ENCODE measurements around the gene LBX2.
"Not testable (repeated sequence)": the region's sequence is repeated elsewhere in the genome, so short reads cannot be mapped to it uniquely, and the experiment has no call there.

Gene LBX2

DNA sequence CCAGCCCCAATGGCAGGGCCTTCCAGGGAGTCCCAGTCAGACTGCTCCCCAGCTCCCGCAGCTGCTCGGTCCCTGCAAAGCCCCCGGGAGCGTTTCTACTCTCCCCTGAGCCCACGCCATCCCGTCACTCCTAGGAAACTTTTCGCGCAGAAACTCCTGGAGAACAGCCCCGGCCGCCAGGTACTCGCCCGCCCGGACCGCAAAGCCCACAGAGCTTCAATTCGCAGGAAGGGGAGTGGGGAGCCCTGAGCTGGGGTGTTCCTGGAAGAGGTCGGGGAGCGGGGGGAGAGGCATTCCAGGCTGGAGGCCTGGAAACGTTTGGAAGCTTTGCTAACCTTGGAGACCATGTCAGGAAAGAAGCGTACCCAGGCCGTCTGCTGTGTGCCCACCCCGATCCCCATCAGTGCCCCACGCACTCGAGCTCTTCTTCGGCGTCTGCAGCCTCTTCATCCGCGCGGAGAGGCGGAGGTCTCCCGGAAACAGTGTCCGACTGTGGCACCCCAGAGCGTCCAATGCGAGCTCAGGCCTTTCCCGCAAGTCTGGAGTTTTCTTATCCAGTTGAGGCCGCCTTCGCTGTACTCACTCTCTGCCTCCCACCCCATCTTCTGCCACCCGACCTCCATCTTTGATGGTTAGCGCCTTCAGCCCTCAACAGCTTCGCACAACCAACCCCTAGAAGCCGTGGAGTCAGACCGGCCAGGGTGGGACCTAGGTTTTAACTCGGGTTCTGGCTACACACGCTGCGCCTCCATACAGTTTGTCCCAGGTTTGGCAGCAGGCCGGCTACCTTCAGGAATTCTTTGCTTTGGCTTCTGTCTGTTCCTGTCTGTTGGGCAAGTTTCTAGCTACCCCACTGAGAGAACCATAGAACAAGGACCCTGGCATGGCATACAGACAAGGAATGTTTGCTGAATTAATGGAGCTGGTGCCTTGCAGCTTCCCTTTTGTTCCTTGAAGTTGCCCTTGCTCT, 4.4 kb upstream of the LBX2 start:
- no peak for DNase-seq (ENCODE audit: low read depth in 2 of 2)

DNA sequence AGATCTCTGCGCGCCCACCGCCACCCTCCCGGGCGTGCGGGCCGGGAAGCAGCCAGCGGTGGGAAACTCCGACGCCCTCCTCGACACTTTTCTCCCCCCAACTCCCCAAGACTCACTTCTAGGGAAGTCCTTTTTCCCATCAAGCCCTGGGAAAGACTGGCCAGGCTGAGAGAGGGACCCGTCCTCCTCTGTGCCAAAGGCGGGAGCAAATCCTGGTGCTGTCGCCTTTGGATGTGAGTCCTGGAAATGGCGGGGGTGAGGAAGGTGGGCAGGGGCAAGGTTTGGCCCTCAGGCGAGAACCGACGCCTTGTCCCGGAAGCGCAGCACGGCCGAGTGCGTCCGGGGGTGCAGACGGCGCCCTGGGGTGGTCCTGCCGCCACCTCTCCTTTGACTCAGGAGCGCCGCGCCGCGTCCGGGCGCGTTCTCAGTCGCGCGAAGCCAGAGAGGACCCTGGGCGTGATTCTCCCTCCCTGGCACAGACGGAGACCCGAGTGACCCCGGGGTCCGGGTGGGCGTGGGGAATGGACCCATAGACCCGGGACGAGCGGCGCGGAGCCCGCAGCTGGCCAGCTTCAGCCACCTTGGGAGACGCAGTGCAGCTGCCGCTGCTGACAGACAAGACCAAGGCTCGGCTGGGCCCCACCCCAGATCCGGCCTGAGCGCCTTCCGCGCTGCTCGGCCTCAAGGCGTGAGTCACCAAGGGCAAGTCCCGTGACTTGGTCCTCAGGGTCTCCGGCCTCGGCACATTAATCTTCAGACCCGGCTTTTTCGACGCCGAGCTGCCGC, 3.5 kb upstream of the LBX2 start:
- no peak for DNase-seq (ENCODE audit: low read depth in 2 of 2)

DNA sequence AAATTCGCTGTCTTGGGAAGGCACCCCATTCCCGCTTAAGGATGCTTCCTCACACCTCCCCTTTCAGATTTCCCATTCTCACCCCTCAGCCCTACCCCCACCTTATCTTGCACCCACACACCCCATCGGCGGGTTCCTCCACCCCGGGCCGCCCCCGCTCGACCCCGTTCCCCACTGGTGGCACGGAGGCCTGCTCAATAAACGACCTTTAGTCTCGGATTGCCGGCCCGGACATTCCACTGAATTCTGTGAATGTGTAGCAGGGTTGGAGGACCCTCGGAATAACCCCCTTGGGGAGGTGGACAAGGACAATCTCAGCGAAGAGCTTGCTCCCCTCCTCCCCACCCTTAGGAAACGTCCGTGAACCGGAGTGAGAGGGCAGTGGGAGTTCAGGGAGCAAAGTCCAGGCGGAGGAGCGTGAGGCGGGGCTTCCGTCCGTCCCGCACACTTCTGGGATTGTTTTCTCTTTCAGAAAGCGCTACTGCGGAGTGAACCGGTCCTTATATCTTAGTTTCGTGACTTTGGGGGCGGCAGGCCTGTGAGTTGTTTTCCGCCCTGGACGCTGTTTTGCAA, 2.8 kb upstream of the LBX2 start:
- DNase-seq (ENCODE audit: low read depth in 2 of 2), result no peak

DNA sequence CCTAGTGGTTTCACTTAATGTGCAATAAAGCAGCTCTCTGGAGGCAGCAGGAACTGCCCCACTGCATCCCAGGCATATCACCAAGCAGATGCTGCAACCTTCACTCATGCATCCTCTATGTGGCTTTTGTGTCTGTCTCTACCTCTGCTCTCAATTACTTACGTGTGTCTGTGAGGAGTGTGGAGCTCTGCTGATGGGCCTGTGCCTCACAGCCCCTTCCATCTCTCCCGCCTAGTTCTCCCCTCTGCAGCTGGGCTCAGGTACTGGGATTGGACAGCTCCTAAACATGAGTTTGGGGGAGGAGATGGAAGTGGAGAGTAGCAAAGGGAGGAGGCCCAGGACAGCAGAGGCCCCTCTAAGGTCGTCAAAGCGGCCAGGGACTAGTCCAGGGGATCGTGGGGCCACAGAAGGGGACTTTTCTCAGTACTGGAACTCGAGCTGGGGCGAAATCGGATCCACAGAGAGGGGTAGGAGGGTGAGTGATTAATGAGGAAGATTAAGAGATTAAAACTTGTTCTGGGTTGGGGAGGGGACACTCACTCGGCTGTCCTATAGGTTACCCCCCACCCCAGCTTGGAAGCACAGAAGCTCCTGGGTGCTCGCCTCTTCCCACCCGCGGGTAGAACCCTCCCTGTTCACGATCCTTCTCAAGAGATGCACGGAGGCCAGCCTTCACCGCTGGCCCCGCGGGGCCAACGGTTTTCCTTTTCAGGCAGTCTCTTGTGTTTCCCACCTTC, 2.1 kb upstream of the LBX2 start:
- no peak for DNase-seq (ENCODE audit: low read depth in 2 of 2)

DNA sequence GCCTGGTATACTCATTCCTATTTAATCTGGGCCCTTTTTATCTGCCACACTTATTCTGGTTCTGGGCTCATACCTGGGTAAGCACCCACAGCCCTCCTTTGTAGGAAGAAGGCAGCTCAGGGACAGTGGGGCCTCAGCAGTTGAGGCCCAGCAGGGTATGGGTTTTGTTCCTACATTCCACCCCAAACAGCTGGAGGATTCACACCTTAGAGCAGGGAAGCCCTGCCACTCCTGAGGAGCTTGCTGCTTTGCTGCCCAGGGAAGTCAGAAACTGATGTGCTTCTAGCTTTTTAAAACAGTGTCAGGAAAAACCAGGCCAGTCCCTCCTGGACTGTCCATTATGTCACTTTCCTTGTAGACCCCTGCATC, 1.2 kb upstream of the LBX2 start:
- DNase-seq (ENCODE audit: low read depth in 2 of 2), result no peak

DNA sequence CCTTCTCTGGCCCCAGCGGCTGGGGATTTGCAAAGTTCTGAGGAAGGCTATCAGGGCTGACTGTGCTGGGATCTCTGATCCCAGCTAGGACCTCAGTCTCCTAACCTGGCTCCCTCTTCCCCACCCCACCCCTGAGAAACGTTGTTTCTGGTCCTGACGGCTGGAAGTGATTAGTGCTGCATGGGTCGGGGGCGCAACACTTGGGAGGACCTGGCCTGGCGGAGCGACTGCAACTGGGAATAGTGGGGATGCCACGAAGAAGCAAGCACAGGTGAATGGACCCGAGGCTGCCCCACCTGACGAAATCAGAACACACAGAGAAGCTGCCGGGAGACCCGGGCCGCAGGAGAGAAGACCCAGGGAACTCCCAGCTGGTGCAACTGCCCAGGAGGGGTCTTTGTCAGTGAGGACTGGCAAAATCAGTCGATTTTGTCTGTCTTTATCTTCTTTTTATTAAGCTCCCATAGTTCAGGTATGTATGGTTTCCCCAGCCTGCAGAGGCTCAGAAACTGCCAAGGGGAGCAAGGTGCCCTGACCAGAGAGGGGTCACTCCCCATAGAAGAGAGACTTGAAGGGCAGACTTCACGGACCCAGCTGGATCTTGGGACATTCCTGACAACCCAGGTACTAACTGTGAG, 656 bp upstream of the LBX2 start:
- DNase-seq (ENCODE audit: low read depth in 2 of 2), result no peak

DNA sequence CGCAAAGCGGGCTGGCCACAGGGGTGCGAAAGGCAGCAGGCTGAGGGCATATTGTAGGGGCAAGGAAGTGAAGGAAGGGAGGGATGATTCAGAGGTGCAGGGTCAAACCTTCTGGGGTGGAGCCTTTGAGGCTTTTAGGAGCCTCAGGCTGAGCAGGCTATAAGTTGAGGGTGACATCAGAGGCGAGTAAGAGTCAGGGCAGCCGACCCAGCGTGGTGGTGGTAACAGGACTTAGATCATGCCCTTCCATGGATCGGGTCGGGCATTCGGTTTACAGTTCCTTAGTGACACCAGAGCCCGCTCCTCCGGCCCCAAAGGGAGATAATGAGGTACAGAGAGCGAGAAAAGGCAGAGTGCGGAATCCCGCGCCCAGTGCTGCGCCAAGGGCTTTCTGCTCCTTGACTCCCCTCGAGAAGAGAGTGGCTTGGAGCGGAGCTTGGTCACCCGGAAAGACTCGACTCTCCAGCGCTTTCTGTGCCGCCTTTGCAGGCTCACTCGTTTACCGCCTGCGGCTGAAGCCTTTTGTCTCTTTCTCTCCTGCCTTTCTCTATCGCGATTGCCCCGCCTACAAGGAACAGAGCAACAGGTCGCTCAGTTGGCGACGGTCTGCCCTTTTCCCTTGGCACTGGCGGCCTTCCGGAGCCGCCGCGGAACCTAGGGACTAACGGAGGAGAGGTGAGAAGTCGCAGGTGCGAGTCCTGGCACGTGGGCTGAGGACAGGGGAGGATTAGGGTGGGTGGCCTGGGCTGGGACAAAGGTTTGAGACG, 720 bp downstream of the LBX2 start:
- no peak for DNase-seq (ENCODE audit: low read depth in 2 of 2)

DNA sequence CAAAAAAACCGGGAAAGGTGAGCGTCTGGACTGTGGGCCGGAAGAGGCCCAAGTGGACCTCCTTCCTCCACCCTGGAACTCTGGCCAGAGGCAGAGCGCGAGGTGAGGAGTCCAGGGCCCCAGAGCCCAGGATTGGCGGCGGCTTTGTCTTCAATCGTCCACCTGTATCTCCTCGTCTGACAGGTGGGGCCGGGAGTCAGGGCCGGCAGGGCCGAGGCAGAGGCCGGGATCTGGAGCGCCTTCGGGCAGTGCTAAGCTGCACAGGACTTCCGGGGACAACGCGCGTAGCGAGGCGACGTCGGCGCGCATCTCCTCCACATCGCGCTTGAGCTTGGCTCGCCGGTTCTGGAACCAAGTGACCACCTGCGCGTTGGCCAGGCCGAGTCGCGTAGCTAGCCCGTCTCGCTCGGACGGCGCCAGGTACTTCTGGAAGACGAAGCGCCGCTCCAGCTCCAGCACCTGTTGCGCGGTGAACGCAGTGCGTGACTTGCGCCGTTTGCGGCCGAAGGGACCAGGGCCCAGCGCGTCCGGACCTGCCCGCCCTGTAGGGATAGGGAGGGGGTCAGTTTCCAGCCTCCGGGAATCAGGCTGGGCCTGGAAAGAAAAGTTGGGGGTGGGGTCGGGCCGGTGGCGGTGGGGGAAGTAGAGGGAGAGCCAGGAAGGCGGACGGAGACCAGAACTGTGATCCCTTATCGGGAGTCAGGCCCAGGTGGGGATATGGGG, 1.5 kb downstream of the LBX2 start:
- DNase-seq (ENCODE audit: low read depth in 2 of 2), result no peak

DNA sequence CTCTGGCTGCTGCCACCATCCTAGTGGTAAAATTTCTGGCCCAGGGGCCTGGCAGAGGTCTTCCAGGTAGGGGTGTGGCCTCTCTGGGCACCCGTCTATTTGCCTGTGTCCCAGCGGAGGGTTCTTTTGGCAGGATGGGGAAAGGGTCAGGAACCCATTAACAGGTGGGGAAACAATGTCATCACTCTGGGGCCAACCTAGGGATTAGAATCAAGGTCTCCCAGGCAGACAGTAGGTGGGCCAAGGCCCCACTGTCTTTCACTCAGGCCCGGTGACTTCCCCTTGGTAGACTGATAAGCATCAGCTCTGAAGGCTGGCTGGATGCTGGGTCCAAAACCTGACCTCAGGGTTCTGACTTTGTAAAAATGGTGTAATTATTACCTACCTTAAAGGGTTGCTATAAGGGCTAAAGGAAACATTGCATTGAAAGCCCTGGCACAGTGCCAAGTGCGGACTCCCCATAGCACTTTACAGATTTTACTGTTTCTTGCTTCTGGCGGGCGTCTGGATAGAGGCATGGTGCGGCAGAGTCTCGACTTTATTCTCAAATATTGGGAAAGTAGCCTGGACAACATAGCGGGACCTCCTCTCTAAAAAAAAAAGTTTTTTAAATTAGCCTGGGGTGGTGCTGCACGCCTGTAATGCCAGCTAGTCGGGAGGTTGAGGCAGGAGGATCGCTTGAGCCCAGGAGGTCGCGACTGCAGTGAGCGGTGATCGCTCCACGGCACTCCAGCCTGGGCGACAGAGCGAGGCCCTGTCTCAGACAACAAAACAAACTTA, 2.2 kb downstream of the LBX2 start:
- no peak for DNase-seq (ENCODE audit: low read depth in 2 of 2)

DNA sequence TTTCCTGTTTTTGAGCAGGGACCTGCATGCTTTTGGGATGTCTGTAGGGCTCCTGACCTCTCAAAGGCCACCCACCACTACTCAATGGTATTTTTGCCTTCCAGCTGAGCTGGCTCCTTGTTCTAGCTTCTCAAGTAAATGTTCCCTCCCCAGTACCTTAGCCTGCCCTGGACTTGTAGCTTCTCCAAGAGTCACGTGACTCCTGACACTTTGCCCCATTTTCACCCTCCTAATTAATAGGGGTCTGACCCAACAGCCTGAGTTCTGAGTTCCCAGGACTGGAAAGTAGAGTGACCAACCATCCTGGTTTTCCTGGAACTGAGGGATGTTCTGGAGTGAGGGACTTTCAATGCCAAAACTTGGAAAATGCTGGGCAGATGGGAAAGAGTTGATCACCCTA, 4.0 kb downstream of the LBX2 start:
- DNase-seq (ENCODE audit: low read depth in 2 of 2), result no peak

DNA sequence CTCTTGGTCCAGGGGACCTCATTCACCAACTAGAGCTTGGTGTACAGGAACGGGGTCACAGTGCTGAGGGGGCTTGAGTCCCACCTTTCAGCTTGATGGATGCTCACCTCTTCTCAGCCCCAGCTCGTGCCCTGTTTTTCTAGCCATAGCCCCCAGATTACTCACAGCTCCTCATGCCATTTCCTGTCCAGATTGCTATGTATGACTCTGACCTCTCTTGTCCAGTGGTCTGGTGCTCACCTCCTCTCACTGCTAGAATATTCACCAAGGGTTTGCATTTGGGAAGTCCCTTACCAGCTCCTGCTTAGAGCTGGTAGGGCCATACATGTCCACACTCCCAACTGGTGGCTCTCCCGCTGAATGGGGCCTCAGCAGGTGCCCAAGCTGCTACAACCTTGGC, 5.9 kb downstream of the LBX2 start:
- no peak for DNase-seq (ENCODE audit: low read depth in 2 of 2)

DNA sequence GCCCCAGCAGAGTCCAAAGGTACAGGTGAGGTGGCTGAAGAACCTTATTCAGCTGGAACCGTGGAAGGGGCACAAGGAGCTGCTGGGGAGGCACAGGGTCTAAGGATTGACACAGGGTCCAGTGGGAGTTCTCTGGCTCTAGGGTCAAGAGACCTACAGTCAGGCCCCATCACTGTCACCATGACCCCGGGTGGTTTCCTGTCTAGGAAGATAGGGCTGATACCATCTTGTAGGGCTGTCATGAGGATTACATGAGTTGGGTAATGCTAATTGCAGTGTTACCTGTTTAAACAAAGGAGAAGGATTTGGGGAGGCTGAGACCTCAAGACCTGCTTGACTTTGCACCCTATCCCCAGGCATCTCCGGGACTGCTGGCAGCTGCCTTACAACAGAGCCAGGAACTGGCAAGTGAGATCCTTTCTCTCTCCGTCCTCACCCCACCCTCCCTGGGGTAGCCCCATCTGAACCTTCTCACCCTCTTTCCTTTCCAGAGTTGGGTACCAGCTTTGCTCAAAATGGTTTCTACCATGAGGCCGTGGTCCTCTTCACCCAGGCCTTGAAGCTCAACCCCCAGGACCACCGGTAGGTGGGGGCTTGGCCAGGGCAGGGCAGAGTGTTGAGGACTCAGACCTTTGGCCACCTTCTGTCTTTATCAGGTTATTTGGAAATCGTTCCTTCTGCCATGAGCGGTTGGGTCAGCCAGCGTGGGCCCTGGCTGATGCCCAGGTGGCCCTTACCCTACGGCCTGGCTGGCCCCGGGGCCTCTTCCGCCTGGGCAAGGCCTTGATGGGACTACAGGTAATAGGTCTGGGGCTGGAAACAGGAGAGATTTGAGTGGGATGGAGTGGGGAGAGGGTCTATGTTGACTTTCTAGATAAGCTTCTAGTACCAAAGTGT, 7.5 kb downstream of the LBX2 start:
- DNase-seq (ENCODE audit: low read depth in 2 of 2), result no peak

DNA sequence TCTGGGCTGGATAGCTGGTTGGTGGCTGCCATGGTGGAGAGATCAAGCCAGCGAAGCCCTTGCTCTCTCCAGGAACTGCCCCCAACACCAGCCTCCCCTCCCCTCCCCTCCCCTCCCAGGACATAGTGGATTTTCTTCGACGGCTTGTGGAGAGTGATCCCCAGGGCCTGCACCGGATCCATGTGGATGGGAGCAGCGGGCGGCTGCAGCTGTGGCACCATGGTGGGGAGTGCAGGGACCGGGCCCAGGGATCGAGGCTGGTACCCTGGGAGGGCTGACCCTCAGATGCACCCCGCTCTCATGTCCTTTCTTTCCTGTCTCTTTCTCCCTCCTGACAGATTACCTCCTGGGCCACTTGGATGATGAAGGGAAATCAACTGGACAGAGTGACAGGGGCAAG, 9.5 kb downstream of the LBX2 start:
- no peak for DNase-seq (ENCODE audit: low read depth in 2 of 2)

DNA sequence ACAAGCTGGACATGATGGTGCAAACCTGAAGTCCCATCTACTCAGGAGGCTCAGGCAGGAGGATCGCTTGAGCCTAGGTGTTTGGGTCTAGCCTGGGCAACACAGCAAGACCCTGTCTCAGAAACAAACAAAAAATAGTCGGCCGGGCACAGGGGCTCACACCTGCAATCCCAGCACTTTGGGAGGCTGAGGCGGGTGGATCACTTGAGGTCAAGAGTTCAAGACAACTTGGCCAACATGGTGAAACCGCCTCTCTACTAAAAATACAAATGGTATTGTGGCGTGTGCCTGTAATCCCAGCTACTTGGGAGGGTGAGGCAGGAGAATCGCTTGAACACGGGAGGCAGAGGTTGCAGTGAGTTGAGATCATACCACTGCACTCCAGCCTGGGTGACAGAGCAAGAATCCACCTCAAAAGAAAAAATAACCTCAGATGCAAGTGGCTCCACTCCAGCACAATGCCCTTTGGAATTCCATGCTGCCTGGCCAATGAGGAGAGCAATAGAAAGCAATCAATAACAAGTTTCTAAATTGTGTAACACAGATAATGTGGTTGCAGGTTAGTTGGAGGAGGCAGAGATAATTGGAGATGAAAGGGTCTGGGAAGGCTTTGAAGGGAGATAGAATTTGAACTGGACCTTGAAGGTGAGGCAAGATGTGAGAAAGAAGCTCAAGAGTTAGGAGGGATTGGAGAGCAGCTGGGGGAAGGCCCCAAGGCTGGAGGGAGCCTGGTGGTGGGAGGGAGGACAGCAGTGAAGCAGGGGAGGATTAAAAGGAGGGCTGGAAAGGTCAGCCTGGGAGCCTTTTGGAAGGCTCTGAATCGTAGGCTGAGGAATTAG, 10.5 kb downstream of the LBX2 start:
- no peak for DNase-seq (ENCODE audit: low read depth in 2 of 2)

DNA sequence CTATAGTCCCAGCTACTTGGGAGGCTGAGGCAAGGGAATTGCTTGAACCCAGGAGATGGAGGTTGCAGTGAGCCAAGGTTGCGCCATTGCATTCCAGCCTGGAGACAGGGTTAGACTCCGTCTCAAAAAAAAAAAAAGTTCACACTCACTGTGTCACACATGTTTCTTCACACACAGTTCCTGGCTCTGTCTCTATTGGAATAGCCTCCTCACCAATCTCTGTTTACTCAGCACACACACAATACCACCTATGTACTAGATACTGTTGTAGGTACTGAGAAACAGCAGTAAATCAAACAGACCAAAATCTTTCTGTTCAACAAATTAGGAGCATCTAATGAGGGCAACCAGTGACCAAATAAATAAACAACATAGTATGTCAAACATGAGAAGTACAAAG, 13.3 kb downstream of the LBX2 start:
- no peak for DNase-seq (ENCODE audit: low read depth in 2 of 2)

DNA sequence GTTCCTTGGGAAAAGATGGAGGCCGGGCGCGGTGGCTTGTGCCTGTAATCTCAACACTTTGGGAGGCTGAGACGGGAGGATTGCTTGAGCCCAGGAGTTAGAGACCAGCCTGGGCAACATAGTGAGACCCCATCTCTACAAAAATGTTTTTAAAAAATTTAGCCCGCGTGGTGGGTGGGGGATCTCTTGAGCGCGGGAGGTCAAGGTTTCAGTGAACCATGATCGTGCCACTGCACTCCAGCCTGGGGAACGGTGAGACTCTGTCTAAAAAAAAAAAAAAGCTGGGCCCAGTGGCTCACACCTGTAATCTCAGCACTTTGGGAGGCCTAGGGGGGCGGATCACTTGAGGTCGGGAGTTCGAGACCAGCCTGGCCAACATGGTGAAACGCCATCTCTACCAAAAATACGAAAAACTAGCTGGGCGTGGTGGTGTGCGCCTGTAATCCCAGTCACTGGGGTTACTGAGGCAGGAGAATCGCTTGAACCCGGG, 15.7 kb downstream of the LBX2 start:
- not testable (repeated sequence) for DNase-seq (ENCODE audit: low read depth in 2 of 2)

Data from stimulated activated CD4-positive, alpha-beta T cell treated with anti-CD3 and anti-CD28 coated beads, Interleukin-1b, Interleukin-23, amount 100 ng/mL, for 1 hour (primary cell).